ENCODE measurements around the gene ADH1C.

The ADH1C gene

GRCh38 chr4:99293357-99293756, 59.2 kb downstream of the ADH1C start:
- DNase-seq, result no peak

- DNase-seq, result no peak
Observed at GRCh38 chr4:99290848-99291786, 61.4 kb downstream of the ADH1C start, which contains the start of gene ADH1A. TSS of gene ADH1A (minus strand) at chr4:99290985. CDS start at chr4:99290914, 71 bp downstream.

Measured in NCI-H526 treated with DMSO at 0.1 percent for 48 hours (cell line).